Nucleus accumbens (tissue), 56 donors: Measurements from ENCODE around the gene SSR4.

Experiments
- DNase-seq, 56 donors: peaks; one replicate each; lab custom pipeline; 2025; lab: John Stamatoyannopoulos, UW

SSR4 gene

DNA sequence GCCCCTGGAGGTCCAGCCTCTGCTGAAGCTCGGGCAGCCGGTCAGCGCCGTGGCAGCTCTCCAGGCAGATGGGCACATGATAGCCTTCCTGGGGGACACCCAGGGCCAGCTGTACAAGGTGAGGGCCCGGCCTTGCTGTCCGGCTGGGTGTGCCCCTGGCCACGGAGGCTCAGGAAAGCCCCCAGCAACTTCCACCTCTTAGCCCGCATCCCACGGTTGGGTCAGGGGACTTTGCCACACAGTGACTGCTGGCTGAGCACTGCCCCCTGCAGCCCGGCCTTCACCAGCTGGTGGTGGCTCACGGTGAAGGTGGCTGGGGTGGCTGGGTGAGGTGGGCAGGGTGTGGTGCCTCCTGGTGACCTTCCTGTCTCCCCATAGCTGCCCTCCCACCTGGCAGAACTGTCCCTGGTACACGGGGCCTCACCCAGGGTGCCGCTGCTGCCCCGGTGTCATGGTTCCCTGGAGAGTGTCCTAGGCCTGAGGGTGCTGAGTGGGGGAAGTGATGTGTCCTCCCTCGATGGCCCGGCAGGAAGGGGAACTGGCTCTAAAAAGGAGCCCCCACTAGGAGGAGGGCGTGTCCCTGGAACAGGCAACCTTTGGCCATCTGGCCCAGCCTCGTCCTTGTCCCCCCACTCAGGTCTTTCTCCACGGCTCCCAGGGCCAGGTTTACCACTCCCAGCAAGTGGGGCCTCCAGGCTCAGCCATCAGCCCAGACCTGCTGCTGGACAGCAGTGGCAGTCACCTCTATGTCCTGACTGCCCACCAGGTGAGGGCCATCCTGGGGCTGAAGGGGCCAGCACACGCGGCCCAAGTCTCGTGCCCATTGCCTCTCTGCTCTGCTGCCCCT is 25.9 kb upstream of the SSR4 start:
- no peak for DNase-seq

DNA sequence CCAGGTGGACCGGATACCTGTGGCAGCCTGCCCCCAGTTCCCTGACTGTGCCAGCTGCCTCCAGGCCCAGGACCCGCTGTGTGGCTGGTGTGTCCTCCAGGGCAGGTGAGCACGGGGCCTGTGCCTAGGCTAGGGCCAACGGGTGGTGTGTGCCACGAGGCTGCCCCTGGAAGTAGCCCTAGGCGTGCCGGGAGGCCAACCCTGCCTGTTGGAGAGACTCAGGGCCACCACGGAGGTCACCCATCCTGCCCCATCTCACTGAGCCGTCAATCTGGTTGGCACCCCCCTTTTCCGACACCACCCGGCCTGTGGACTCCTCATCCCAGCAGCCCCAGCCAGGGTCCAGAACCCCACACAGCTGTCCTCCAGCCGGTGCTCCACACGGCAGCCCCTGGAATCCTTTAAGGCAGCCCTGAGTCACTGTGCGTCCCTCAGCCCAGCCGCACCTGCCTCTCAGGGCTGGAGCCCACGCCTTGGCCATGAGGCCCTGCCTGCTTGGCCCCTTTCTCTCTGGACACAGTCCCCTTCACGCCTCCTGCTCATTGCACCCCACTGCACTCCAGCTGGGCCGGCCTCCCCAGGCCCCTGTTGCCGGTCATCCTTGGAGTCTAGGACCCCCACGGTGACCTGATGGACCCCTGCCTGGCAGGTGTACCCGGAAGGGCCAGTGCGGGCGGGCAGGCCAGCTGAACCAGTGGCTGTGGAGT is 25.2 kb upstream of the SSR4 start:
- DNase-seq = no peak

DNA sequence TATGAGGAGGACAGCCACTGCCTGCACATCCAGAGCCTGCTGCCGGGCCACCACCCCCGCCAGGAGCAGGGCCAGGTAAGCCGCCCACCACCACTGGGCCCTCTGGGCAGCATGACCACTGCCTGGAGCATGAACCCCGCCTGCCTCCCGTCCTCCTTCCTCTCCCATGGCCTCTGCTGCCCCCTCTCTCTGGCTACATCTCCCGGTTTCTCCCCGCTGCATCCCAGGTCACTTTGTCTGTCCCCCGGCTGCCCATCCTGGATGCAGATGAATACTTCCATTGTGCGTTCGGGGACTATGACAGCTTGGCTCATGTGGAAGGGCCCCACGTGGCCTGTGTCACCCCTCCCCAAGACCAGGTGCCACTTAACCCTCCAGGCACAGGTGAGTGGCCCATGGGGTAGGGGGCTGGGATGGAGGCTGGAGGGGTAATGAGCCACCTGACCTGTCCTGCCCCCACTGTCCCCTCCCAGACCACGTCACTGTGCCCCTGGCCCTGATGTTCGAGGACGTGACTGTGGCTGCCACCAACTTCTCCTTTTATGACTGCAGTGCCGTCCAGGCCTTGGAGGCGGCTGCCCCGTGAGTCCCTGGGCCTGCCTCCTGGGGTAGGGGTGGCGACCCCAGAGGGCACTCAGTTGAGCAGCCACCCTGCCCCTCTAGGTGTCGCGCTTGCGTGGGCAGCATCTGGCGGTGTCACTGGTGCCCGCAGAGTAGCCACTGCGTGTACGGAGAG is 24.4 kb upstream of the SSR4 start:
- peak in 4 of 56 donors; percentile 21 to 46 (median 31) for DNase-seq

DNA sequence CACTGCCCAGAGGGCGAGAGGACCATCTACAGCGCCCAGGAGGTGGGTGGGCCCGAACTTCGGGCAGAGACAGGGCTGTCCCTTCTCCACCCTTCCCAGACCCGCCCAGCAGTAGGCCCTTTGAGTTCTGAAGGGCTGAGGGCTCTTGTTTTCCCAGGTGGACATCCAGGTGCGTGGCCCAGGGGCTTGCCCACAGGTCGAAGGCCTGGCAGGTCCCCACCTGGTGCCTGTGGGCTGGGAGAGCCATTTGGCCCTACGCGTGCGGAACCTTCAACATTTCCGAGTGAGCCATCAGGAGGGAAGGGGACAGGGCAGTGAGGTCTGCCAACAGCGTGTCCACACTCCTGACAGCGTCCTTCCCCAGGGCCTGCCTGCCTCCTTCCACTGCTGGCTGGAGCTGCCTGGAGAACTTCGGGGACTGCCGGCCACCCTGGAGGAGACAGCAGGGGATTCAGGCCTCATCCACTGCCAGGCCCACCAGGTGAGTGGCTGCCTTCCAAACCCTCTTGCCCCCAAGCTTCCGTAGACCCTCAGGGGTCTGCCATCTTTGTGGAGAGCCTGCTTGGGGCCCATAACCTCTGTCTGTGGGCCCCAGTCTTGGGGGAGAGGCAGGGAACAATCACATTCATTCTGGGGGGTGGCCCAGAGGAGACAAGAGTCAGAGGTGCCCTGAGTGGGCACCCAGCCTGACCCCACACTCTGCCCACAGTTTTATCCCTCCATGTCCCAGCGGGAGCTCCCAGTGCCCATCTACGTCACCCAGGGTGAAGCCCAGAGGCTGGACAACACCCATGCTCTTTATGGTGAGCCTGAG is 23.7 kb upstream of the SSR4 start:
- DNase-seq = no peak

DNA sequence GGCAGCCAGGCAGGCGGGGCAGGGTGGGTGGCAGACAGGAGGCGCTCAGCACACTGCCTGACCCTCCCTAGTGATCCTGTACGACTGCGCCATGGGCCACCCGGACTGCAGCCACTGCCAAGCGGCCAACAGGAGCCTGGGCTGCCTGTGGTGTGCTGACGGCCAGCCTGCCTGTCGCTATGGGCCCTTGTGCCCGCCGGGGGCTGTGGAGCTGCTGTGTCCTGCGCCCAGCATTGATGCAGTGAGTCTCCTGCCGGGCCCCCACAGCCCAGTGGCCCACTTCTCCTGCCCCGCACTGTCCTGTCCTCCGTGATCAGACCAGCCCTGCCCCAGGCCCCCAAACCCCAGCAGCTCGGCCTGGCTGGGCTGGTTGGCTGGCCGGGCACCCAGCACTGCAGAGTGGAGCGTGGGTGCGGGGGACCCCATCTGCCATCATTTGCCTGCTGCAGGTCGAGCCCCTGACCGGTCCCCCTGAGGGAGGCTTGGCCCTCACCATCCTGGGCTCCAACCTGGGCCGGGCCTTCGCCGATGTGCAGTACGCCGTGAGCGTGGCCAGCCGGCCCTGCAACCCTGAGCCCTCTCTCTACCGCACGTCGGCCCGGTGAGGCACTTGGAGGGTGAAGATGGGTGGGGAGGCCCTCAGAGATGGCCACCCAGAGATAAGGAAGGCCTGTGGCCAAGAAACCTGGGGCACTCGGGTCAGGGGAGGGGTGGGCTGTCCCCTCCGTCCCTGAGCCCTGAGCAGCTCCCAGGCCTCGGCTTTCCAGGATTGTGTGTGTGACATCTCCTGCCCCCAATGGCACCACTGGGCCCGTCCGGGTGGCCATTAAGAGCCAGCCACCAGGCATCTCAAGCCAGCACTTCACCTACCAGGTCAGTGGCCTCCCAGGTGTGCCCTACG is 22.8 kb upstream of the SSR4 start:
- DNase-seq = no peak

DNA sequence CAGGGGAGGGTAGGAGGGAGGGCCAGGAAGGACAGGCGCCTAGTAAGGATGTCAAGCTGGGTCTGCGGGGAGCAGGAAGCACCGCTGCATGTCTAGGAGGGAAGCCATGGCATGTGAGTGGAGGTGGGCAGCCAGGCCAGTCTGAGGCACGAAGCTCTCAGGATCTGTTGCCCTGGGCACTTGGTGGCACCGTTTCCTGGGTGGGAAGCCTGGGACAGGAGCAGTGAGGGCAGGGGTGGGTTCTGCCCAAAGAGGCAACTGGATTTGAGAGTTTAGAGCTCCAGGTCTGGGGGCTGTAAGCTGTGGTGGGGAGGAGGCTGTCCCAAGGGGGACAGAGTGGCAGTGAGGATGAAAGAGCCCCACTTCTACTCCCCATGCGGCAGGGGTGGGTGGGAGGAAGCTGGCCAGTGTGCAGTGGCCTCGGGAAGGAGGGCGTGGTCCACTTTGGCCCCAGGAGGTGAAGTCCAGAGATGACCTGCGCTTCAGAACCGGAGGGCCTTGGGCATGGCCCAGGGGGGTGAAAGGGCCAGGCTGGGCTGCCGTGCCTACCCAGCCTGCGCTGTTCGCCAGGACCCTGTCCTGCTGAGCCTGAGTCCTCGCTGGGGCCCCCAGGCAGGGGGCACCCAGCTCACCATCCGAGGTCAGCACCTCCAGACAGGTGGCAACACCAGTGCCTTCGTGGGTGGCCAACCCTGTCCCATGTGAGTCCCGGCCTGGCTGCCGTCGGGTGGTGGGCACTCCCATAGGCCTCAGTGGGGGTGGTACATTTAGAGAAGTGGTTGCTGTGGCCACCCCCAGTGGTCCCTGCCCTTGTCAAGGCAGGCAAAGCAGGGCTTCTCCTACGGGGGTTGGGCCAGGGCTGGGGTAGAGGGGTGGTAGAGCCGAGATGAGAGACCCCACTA is 21.9 kb upstream of the SSR4 start:
- no peak for DNase-seq

DNA sequence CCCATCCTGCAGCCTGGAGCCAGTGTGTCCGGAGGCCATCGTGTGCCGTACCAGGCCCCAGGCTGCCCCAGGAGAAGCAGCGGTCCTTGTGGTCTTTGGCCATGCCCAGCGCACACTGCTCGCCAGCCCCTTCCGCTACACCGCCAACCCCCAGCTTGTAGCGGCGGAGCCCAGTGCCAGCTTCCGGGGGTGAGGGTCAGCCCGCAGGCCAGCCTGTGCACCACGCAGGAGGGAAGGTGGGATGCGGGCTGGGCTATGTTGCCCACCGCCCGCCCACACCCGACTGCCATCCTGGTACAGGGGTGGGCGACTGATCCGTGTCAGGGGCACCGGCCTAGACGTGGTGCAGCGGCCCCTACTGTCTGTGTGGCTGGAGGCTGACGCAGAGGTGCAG is 21.3 kb upstream of the SSR4 start:
- DNase-seq = no peak

DNA sequence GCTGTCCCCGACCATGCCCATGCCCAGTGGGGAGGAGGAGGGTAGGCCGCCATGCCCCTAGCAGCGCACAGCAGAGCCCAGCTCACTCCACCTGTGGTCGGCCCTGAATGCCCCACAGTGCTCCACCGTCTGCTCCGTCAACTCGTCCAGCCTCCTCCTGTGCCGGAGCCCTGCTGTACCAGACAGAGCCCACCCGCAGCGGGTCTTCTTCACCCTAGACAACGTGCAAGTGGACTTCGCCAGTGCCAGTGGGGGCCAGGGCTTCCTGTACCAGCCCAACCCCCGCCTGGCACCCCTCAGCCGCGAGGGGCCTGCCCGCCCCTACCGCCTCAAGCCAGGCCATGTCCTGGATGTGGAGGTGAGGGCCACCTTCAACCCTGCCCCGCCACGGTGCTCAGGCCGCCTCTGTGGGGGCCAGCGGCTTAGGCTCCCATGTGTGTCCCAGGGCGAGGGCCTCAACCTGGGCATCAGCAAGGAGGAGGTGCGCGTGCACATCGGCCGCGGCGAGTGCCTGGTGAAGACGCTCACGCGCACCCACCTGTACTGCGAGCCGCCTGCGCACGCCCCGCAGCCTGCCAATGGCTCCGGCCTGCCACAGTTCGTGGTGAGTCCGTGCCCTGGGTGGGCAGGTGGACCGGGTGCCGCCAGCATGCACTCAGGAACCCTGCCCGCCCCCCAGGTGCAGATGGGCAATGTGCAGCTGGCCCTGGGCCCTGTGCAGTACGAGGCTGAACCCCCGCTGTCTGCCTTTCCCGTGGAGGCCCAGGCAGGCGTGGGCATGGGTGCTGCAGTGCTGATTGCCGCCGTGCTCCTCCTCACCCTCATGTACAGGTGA is 20.5 kb upstream of the SSR4 start:
- no peak for DNase-seq

DNA sequence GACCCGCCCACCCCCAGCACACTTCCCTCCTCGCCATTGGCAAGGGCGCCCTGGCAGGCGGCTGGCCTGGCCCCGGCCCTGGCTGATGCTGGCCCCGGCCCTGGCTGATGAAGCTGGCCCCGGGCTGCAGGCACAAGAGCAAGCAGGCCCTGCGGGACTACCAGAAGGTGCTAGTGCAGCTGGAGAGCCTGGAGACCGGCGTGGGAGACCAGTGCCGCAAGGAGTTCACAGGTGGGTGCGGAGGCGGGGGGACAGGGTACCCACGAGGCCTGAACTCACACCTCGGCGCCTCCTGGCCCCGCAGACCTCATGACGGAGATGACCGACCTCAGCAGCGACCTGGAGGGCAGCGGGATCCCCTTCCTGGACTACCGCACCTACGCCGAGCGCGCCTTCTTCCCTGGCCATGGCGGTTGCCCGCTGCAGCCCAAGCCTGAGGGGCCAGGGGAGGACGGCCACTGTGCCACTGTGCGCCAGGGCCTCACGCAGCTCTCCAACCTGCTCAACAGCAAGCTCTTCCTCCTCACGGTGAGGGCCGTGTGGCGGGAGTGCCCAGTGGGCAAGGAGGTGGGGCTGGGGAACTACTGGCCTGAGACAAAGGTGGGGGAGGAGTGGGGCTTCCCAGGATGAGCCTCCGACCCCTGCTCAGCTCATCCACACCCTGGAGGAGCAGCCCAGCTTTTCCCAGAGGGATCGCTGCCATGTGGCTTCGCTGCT is 19.7 kb upstream of the SSR4 start:
- no peak for DNase-seq

DNA sequence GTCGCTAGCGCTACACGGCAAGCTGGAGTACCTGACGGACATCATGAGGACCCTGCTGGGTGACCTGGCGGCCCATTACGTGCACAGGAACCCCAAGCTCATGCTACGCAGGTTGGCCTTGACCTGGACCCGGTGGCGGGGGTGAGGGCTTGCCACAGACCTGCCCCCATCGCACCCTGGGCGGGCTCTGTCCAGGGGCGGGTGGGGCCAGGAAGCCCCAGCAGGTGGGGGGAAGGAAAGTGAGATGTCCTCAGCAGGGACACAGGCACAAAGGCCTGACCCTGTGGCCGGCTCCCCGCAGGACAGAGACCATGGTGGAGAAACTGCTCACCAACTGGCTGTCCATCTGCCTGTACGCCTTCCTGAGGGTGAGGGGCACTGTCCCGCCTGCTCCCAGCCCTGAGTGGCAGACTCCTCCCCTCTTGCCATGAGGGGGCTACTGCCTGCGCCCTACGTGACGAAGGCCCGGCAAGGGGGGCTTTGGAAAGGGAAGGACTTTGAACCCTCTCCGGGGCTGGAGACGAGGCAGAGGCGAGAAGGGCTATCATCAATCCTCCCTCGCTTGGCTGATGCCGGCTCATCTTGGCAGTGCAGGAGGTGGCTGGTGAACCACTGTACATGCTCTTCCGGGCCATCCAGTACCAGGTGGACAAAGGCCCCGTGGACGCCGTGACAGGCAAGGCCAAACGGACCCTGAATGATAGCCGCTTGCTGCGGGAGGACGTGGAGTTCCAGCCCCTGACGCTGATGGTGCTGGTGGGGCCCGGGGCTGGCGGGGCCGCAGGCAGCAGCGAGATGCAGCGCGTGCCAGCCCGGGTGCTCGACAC is 19.0 kb upstream of the SSR4 start:
- DNase-seq = no peak

DNA sequence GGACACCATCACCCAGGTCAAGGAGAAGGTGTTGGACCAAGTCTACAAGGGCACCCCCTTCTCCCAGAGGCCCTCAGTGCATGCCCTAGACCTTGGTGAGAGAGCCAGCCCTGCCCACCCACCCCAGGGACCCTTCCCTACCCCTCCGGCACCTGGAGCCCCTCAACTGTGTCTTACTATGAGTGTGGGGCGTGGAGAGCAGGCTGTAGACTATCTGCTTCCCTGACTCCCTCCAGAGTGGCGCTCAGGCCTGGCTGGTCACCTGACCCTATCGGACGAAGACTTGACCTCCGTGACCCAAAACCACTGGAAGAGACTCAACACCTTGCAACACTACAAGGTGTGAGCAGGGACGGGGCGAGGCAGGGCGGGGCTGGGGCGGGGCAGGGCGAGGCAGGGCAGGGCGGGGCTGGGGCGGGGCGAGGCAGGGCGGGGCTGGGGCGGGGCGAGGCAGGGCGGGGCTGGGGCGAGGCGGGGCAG is 18.3 kb upstream of the SSR4 start:
- no peak for DNase-seq

DNA sequence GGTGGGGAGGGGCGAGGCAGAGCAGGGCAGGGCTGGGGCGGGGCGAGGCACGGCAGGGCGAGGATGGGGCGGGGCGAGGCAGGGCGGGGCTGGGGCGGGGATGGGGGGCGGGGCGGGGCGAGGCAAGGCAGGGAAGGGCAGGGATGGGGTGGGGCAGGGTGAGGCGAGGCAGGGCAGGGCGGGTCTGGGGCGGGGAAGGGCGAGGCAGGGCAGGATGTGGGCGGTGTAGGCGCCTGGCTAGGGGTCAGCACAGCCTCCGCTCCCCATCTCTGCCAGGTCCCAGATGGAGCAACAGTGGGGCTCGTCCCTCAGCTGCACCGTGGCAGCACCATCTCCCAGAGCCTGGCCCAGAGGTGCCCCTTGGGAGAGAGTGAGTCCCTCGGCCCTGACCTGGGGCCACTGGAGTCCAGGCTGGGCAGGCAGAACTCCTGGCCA is 17.8 kb upstream of the SSR4 start:
- DNase-seq = no peak

DNA sequence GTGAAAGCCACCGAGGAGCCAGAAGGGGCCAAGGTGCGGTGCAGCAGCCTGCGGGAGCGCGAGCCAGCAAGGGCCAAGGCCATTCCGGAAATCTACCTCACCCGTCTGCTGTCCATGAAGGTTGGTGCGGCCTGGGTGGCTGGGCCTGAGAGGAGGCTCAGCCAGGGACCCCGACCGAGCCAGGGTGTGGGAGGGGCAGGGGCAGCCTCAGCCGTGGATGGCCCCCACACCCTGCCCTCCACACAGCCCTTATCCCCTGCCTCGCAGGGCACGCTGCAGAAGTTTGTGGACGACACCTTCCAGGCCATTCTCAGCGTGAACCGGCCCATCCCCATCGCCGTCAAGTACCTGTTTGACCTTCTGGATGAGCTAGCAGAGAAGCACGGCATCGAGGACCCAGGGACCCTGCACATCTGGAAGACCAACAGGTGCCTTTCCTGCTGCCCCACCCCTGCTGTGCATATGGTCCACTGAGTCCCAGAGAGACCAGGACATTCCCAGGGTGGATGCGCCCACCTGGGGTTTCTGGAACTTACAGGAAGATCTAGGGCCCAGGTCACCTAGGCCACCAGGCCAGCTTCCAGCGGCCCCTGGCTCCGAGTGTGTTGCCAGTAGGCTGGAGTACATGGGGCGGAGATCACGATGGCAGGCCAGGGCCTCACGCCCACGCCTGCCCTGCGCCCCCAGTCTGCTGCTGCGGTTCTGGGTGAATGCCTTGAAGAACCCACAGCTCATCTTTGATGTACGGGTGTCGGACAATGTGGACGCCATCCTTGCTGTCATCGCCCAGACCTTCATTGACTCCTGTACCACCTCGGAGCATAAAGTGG is 17.0 kb upstream of the SSR4 start:
- no peak for DNase-seq

DNA sequence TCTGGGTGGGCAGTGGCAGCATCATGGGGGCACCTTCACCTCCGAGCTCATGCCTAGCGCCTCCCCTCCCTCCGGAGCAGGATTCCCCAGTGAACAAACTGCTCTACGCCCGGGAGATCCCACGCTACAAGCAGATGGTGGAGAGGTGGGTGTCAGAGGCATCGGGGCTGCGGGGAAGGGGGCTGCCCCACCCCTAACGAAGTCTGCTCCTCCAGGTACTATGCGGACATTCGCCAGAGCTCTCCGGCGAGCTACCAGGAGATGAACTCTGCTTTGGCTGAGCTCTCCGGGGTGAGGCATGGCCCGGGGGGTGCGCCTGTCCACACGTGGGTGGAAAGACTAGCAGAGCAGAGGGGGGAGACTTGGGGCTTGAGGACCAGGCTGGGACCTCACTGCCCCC is 16.3 kb upstream of the SSR4 start:
- no peak for DNase-seq

DNA sequence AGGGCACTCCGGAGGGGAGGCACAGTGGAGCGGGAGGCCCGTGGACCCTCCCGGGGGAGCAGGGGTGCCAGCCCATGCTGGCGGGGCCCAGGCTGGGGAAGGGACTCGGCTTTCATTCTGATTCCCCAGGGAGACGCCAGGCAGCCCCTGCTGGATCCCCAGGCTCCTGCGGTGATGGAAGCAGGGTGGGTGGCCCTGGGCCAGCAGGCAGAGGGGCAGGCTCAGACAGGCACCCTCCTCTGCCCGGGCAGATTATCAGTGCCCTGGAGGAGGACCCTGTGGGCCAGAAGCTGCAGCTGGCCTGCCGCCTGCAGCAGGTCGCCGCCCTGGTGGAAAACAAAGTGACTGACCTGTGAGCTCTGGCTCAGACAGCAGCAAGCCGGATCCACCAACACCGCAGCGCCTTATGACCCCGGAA is 15.8 kb upstream of the SSR4 start:
- no peak for DNase-seq
